Fibroblast of skin of back (primary cell): Measurements from ENCODE around the gene AP5S1.
"Not testable (repeated sequence)": the region's sequence is repeated elsewhere in the genome, so short reads cannot be mapped to it uniquely, and the experiment has no call there.

Source experiments
- DNase-seq: peaks from one replicate; pipeline ENCODE4 v3.0.0-alpha.2; 2013

Gene AP5S1

DNA sequence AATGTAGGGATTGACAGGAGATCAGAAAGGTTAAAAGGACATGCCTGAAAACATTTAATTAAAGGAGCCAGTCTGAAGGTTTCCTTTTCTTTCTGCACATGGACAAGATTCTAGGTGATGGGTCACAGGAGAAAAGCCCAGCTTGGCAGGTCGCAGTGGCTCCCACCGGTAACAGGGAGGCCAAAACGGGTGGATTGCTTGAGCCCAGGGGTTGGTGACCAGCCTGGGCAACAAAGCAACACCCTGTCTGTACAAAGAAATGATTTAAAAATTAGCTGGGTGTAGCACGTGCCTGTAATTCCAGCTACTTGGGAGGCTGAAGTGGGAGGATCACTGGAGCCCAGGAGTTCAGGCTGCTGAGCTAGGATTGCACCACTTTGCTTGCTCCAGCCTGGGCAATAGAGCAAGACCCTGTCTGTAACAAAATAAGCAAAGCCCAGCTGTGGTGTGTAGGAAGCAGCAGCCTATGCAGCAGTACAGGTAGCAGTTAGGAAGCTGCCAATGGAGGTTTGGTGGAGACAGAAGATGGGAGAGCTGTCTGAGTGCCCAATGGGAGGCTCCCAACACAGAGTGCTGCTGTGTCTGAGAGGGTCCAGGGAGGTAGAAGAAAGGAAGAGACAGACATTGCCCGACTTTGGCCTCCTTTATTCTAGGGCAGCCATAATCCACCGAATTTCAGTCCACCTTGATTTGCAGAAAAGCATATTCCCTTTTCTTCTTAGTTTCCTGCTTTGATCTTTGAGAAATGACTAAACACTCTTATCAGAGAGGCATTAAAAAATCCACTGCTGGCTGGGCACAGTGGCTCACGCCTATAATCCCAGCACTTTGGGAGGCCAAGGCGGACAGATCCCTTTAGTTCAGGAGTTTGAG, 7.1 kb upstream of the AP5S1 start:
- no peak for DNase-seq

DNA sequence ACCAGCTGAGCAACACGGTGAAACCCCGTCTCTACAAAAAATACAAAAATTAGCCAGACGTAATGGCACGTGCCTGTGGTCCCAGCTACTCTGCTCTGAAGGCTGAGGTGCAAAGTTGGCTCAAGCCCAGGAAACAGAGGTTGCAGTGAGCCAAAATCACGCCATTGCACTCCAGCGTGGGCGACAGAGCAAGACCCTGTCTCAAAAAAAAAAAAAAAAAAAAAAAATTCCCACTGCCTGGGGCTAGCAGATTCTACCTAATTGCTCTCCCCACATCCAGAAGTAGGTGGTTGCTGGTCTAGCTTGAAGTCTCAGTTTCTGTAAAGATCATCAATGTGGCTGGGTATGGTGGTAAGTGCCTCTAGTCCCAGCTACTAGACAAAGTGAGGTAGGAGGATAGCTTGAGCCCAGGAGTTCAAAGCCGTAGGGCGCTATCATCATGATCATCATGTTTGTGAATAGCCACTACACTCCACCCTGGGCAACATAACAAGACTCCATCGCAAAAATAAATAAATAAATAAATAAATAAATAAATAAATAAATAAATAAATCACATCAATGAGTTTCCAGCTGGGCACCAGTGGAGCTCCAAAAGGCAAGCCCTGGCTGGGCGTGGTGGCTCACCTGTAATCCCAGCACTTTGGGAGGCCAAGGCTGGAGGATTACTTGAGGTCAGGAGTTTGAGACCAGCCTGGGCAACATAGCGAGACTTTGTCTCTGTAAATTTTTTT, 6.3 kb upstream of the AP5S1 start:
- no peak for DNase-seq

DNA sequence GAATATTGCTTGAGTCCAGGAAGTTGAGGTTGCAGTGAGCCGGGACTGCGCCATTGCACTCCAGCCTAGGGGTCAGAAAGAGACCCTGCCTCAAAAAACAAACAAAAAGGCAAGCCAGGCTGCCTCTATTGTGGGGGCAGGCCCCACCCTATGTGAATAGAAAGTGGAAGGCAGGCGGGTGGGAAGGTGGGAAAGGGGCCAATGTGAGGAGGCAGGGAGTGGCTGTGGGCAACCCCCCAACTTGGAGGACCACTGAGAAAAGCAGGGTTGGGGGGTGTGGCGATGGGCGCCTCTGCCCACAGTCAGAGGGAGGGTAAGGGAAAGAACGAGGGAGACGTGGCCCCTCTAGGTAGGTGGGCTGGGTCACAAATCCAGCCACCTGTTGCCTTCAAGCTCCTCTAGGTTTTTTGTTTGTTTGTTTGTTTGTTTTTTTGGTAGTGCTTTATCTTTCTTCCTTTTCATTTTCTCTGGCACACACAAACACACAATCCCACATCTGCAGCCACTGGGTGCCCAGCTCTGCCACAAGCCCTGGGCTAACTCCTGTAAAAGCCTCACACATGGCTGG, 5.3 kb upstream of the AP5S1 start:
- DNase-seq = no peak

DNA sequence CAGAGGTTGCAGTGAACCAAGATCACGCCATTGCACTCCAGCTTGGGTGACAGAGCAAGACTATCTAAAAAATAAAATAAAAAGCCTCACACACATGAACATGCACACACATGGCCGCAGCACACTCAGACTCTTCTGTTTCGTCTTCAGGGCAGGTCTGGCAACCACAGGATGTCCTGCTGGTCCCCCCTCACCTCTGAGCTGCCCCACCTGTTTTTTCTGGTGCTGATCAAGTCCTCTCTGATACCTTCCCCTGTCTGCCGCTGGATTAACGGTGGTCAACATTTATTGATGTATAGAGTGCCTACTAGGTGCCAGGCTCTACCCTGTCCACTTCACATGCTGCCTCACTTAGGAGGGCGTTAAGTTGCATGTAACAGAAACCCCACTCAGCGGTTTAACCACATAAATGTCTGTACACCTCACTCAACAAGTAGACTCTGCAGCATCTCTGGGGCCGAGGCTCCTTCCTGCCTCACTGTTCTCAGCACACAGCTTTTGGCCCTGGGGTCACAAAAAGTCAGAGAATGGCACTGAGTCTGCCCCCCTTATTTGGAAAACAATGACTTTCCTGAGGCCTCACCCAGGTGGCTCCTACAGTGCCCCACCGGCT, 4.5 kb upstream of the AP5S1 start:
- no peak for DNase-seq

DNA sequence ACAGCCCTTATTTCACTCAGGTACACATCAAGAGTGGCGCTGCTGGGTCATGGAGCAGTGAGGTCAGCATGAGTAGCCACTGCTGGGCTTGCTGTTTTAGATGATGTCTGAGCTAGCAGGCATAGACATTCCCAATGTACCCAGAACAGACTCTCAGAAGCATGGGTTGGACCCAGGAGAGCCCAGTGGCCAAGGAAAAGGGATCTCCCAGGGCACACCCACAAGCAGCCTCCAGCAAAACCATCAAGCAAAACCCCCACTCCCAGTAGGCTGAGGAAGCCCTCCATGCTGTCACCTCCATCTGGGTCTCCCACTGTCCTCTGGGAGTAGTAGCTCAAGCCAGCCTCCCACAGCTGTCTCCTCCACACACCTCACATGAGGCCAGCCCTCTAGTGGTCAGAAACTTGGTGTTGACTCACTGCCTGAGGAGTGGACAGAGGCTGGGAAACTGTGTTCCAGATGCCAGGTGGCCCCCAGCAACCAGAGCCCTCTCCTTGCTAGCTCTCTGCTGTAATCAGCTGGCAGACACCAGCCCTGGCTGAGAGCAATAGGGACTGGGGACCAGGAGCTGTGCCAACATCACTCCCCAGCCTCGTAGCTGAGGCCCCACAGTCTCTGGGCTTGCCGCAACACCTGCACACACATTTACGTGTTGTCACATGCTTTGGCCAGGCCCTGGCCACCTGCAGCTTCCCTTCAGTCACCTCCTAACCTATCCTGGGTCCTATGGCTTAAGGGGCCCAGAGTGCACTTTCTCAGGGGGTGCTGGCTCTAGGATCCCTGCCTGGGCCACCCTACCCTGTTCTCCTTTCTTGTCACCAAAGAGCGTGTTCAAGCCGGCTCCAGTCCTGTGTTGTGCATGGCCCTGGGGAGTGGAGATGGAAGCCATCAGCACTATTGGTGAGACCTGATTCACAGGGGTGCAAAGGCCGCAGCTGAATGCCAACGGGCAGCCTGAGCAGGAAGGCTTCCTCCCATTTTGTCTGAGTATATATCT, 1.9 kb upstream of the AP5S1 start:
- DNase-seq = peak; percentile 81

DNA sequence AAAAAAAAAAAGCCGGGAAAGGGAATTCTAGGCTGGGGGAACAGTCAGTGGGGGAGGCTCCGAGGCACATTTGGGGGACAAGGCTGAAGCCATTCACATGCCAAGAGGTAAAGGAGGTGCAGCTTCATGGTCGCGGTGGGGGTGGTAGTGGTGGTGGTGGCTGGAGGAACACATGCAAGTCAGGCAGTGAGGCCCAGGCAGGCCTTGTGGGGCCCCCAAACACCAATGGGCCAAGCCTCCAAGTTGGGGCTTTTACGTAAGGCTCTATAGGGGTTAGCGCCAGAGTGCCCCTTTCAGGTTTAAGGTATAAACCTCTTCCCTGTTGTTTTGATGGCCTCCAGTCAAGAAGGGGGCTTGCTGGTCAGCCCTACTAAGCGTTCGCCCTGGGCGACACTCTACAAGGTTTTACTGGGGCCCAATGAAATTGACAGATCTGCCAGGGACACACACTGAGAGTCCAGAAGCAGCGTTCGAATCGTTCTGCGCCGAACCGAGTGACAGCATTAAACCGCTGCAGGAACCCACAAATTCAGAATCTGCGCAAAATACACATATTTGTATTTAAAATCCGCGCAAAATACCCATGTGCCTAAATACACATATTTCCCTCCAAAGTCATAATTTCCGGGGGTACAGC, 818 bp upstream of the AP5S1 start:
- no peak for DNase-seq

DNA sequence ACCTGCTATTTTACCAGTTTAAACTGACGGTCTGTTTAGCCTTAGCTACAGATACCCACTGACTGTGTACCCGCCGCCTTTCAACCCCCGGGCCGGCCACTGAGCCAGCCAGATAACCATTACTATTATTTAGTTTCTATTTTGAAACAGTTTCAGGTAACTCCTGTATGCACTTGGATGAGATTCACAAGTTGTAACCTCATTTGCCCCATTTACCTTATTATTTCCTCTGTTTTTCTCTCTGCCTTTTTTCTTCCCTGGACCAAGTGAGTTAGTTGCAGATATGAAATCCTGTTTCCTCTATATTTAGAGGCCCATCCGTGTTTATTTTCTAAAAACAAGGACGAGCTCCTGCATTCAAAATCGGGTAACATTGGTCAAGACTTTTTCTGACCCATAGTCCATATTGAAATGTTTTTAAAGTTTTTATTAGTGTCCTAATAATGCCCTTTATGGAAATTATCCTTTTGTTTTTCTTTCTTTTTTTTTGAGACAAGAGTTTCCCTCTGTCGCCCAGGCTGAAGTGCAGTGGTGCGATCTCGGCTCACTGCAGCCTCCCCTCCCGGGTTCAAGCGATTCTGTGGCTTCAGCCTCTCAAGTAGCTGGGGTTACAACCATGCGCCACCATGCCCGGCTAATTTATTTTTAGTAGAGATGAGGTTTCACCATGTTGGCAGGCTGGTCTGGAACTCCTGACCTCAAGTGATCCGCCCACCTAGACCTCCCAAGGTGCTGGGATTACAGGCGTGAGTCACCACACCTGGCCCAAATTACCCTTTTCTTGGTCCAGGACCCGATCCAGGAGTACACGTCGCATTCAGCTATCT, 767 bp downstream of the AP5S1 start:
- no peak for DNase-seq

DNA sequence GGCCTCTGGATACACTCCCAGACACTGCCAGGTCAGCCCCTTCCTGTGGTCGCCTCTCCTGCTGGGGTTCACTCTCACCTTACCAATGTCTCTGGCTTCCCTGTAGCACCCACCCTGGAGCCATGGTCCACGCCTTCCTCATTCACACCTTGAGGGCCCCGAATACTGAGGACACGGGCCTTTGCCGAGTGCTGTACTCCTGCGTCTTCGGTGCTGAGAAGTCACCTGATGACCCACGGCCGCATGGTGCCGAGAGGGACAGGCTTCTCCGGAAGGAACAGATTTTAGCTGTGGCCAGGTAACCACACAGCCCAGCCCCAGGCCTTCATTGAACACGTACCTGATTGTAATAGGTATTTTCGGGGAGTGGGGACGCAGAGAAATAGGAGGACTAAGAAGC, 1.6 kb downstream of the AP5S1 start:
- no peak for DNase-seq

DNA sequence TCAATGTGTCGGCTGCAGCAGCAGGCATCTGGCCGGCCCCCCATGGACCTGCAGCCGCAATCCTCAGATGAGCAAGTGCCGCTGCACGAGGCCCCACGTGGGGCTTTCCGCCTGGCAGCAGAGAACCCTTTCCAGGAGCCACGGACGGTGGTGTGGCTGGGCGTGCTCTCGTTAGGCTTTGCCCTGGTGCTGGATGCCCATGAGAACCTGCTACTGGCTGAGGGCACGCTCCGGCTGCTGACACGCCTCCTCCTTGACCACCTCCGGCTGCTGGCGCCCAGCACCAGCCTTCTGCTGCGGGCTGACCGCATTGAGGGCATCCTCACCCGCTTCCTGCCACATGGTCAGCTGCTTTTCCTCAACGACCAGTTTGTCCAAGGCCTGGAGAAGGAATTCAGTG, 3.5 kb downstream of the AP5S1 start:
- no peak for DNase-seq

DNA sequence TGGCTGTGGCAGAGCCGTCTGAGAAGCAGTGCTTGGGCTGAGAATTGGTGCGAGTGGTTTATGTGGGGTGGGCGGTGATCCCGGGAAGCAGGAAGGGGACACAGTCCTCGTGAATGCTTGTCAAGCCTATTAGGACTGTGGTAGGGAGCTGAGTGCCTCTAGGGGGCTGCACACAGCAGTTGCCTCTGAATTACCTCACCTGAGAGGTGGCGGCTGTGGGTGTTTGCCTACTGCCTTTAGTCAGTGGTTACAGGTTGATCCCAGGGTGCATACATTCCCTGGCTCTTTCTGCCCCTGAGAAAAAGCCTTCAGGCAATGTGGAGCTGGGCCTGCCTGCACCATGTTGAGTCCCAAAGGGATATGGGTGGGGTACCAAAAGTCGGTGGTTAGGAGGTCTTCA, 5.2 kb downstream of the AP5S1 start:
- no peak for DNase-seq

DNA sequence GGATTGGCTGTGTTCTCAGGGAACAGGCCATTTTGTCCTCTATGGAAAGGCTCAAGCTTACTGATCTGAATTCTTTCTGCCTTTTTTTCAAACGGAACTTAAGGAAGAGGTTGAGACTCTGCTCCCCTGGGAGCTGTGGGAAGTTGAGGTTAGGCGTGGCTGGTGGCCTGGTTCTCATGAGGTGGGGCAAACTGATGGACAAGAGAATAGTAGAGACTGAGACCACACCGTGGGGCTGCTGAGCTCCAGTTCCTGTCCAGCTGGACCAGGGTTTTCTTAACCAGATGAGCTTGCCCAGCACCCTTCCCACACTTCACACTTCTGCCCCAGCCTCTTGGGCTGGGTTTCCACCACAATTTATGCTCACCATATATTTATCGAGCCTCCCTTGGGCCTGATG, 6.1 kb downstream of the AP5S1 start:
- DNase-seq = no peak

DNA sequence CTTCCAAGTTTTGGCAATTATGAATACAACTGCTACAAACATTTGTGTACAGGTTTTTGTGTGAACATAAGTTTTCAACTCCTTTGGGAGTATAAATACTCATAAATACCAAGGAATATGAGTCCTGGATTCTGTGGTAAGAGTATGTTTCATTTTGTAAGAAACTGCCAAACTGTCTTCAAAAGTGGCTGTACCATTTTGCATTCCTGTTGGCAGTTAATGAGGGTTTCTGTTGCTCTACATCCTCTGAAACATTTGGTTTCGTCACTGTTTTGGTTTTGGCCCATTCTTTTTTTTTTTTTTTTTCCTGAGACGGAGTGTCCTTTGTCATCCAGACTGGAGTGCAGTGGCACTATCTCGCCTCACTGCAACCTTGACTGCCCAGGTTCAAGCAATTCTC, 8.5 kb downstream of the AP5S1 start:
- no peak for DNase-seq

DNA sequence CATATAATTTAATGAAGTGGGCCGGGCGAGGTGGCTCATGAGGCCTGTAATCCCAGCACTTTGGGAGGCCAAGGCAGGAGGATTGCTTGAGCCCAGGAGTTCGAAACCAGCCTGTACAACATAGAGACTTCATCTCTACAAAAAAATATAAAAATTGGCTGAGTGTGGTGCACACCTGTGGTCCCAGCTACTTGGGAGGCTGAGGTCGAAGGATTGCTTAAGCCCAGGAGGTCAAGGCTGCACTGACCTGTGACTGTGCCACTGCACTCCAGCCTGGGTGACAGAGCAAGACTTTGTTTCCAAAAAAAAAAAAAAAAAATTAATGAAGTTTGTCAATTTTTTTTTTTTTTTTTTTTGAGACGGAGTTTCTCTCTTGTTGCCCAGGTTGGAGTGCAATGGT, 9.5 kb downstream of the AP5S1 start:
- not testable (repeated sequence) for DNase-seq

DNA sequence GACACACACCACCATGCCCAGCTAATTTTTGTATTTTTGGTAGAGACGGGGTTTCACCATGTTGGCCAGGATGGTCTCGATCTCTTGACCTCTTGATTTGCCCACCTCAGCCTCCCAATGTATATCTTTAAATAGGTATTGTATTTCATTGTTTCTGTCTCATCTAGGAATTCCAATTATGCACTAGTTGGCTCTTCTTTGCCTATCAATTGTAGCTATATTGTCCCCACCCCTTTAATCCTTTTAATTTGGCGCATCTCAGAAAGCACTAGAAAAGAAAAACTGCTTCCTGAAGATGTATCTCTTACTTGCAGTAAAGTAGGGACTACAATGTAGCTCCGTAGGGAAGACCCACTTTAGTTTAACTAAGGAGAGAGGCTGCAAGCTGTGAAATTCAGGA, 15.8 kb downstream of the AP5S1 start:
- no peak for DNase-seq

DNA sequence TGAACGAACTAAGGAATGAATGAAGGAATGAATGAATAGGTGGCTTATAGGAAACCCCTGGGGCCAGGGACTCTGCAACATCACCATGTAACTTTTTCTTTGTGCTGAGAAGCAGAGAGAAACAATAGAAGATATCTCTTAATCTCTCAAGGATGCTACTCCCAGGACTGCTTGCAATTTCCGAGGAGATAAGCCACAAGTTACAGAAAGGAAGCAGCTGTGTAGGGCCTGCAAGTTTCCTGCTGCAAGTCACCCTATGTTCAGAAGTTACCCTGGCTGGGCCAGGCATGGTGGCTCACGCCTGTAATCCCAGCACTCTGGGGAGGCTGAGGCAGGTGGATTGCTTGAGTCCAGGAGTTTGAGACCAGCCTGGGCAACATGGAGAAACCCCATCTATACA, 19.0 kb downstream of the AP5S1 start:
- no peak for DNase-seq

DNA sequence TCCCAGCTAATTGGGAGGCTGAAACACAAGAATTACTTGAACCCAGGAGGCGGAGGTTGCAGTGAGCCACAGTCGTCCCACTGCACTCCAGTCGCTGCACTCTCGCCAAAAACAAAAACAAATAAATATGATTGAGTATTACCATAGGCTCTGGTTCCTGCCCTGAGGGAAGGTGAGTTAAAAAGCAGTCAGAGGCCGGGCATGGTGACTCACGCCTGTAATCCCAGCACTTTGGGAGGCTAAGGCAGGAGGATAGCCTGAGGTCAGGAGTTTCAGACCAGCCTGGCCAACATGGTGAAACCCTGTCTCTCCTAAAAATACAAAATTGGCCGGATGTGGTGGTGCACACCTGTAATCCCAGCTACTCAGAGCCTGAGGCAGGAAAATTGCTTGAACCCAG, 19.9 kb downstream of the AP5S1 start:
- DNase-seq = not testable (repeated sequence)

DNA sequence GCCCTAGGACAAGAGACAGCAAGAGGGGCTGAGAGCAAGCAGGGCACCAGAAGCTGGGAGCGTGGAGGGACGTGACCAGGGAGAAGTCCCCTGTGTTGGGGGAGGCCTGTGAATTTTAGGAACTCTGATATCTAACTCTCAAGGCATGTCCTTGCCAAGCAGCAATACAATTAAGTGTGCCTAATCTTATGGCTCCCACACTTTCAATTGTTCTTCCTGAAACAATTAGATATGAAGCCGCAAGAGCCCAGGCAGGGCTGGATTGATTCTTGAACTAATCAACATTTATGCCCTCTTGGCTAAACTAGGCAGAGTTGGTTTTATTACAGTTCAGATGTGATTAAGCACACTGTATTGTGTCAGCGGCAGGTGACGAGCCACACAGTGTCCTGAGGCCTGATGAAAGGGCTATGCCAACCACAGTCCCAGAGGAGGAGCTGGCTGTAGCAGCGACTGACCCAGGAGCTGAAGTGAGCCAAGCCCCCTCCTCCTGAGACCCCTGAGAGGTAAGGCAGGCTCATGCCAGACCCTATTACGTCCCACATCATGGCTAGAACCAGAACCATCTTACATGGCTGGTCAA, 22.1 kb downstream of the AP5S1 start:
- DNase-seq = no peak

DNA sequence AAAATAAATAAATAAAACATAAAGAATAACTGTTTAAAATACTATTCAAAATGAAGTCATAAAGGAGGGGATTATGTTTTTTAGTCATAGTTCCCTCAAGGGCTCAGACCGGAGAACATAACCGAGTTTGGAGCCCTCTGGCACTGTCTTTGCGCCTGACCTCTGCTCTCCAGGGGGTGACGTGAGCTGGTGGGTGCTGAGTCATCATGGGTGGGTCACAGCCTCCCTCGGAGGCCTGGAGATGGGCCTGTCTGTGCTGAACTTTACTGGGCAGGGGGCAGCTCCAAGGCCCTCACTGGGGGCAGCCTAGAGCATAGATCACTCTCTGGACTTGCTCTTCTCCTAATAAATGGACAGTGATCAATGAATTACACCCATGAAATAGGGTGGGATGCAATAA, 23.1 kb downstream of the AP5S1 start:
- peak; percentile 74 for DNase-seq

DNA sequence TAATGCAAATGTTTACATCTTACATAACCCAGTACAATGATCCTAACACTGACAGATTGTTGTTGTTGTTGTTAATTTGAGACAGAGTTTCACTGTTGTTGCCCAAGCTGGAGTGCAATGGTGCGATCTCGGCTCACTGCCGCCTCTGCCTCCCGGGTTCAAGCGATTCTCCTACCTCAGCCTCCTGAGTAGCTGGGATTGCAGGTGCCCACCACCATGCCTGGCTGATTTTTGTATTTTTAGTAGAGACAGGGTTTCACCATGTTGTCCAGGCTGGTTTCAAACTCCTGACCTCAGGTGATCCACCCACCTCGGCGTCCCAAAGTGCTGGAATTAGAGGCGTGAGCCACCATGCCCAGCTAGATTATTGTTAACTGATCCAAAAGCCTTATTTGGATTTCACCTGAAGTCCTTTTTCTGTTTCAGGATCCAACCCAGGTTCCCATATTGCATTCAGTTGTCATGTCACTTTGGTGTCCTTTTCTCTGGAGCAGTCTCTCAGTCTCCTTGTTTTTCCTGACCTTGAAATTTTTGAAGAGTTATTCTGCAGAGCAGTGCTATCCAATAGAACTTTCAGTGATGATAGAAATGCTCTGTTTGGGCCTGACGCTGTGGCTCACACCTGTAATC, 23.8 kb downstream of the AP5S1 start:
- DNase-seq = not testable (repeated sequence)

DNA sequence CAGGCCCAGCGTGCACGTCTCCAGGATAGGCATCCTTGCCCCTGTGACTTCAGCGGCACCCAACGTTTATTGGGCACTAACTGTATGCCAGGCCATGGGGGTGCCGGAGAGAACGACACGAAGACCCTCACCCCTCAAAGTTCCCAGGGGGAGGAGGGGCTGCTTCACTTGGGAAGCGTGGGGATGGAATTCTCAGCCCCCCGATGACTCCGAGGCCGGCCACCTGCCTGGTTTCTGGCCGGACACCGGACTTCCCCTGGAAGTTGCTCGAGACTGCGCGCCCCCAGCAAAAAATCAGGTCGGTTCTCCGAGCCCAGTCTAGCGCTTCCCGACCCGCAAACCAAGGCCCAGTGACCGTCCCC, 26.0 kb downstream of the AP5S1 start:
- no peak for DNase-seq
